ENCODE measurements around the gene CIAO2A.
"Not testable (repeated sequence)": the region's sequence is repeated elsewhere in the genome, so short reads cannot be mapped to it uniquely, and the experiment has no call there.

Gene CIAO2A

GRCh38 chr15:64070965-64071851 lies 22.4 kb downstream of the CIAO2A start:
- DNase-seq: no peak

- DNase-seq: no peak
These were observed 23.5 kb downstream of the CIAO2A start for GRCh38 chr15:64070106-64070505.

GRCh38 chr15:64068133-64068532 lies 25.5 kb downstream of the CIAO2A start:
- DNase-seq: no peak

- DNase-seq: no peak
These were observed 26.0 kb downstream of the CIAO2A start for GRCh38 chr15:64067564-64068030.

GRCh38 chr15:64066451-64066850 lies 27.2 kb downstream of the CIAO2A start:
- no peak for DNase-seq

GRCh38 chr15:64060716-64061115 lies 32.9 kb downstream of the CIAO2A start:
- no peak for DNase-seq

GRCh38 chr15:64059104-64059503 lies 34.5 kb downstream of the CIAO2A start:
- DNase-seq: not testable (repeated sequence)

GRCh38 chr15:64058279-64058678 lies 35.4 kb downstream of the CIAO2A start:
- no peak for DNase-seq

GRCh38 chr15:64053674-64054073 lies 40.0 kb downstream of the CIAO2A start:
- not testable (repeated sequence) for DNase-seq

GRCh38 chr15:64052925-64053491 lies 40.6 kb downstream of the CIAO2A start:
- no peak for DNase-seq

GRCh38 chr15:64051407-64052259 lies 42.0 kb downstream of the CIAO2A start:
- DNase-seq: no peak

- DNase-seq: no peak
These were observed 42.6 kb downstream of the CIAO2A start for GRCh38 chr15:64051093-64051402.

- DNase-seq: no peak
These were observed 43.2 kb downstream of the CIAO2A start for GRCh38 chr15:64050281-64051092.

GRCh38 chr15:64048781-64049460 lies 44.7 kb downstream of the CIAO2A start:
- DNase-seq: peak; percentile 61

- no peak for DNase-seq
These were observed 47.1 kb downstream of the CIAO2A start, which contains the start of gene DAPK2 for GRCh38 chr15:64046421-64047153. DAPK2 (minus strand) TSS chr15:64046485; CDS start chr15:64040261, 6,224 bp downstream.

GRCh38 chr15:64045774-64046420 lies 47.7 kb downstream of the CIAO2A start:
- DNase-seq: no peak

GRCh38 chr15:64045101-64045435 lies 48.6 kb downstream of the CIAO2A start:
- no peak for DNase-seq

- no peak for DNase-seq
These were observed 49.1 kb downstream of the CIAO2A start for GRCh38 chr15:64044300-64045100.

- DNase-seq: no peak
These were observed 54.6 kb downstream of the CIAO2A start for GRCh38 chr15:64038878-64039610.

Measured in SIG-M5 (cell line).